Activated T-cell treated with anti-CD3 and anti-CD28 coated beads for 48 hours (primary cell): ENCODE data around the gene OR8D4.
"Not testable (repeated sequence)": the region's sequence is repeated elsewhere in the genome, so short reads cannot be mapped to it uniquely, and the experiment has no call there.

Source experiments
- DNase-seq: peaks from one replicate; pipeline ENCODE4 v3.0.0-alpha.2; 2020; ENCODE audit warnings: low read depth

The OR8D4 gene

DNA sequence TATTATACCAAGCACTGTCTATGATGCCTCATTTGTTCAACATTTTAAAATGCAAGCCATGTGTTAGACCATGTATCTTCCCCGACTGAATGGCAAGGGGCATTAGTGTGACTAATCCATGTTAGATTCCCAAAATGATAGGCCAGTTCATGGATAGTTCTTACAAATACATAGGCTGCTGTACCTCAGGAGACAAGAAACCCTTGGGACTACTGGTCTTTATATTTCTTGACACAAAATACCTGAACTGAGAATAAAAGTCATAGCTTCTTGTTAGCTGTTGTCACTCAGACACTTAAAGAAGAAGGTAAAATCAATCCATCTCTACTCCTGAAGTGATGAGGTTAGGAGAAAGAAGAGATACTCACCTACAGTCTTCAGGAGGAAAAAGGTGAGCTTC is at the start of gene OR8D4:
OR8D4 (plus strand) TSS at position 301 of the 400 bp plus-strand sequence. CDS start 4,265 bp downstream, outside the sequence.
- DNase-seq, result no peak

DNA sequence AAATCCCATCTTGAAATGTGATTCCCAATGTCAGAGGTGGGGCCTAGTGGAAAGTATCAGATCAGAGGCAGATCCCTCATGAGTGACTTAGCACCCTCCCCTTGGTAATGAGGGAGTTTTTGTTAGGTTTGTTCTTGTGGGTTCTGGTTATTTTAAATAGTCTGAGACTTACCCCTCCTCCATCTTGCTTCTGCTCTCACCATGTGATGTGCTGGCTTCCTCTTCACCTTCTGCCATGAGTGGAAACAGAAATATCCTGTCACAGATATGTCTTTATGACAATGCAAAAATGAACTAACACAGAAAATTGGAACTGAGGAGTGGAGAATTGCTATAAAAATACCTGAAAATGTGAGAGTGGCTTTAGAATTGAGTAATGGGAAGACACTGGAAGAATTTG is 49.6 kb upstream of the OR8D4 start:
- no peak for DNase-seq

DNA sequence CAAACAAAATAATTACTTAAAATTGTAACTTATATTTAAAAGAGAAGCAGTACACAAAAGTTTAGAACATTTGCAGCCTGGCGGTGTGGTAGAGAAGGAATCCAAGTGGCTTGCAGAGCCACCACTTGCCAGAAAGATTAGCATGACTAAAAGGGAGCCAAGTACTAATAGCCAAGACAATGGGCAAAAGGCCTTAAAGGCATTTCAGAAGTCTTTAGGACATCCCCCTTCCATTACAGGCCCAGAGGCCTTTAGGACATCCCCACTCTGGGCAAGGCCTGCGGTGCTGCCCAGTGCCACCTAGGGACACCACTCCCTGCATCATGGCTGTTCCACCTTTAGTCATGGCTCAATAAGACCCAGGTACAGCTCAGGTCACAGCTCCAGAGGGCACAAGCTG is 48.9 kb upstream of the OR8D4 start:
- no peak for DNase-seq

DNA sequence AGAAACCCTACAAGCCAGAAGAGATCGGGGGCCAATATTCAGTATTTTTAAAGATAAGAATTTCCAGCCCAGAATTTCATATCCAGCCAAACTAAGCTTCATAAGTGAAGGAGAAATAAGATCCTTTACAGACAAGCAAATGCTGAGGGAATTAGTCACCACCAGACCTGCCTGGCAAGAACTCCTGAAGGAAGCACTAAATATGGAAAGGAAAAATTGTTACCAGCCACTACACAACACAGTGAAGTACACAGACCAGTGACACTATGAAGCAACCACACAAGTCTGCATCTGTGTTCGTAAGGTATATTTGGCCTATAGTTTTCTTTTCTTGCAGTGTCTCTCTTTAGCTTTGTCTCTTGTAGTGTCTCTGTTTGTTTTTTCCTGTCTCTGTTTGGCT is 45.5 kb upstream of the OR8D4 start:
- DNase-seq, result no peak

DNA sequence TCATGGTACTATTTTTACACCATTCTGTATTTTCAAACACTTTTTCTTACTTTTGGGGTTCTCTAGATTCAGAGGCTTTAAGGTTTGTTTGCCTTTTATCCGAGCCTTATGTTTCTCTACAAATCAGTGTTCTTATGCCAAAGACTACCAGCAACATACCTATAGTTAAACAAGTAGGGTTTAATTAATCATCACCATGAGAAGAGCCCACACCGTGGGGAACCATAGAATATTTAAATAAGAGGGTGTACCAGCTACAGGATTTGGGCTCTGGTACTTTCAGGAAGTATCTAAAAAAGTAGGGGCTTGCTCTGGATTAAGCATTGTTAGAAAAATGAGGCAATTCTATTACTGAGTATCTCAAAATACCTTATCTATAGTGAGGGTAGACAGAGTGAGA is 42.2 kb upstream of the OR8D4 start:
- DNase-seq, result no peak

DNA sequence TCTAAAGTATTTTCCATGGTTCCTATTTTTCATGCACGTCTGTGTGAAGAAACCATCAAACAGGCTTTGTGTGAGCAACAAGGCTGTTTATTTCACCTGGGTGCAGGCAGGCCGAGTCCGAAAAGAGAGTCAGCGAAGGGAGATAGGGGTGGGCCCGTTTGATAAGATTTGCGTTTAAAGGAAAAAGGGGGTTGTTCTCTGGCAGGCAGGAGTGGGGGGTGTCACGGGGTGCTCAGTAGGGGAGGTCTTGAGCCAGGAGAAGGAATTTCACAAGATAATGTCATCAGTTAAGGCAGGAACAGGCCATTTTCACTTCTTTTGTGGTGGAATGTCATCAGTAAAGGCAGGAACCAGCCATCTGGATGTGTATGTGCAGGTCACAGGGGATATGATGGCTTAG is 36.7 kb upstream of the OR8D4 start:
- not testable (repeated sequence) for DNase-seq

DNA sequence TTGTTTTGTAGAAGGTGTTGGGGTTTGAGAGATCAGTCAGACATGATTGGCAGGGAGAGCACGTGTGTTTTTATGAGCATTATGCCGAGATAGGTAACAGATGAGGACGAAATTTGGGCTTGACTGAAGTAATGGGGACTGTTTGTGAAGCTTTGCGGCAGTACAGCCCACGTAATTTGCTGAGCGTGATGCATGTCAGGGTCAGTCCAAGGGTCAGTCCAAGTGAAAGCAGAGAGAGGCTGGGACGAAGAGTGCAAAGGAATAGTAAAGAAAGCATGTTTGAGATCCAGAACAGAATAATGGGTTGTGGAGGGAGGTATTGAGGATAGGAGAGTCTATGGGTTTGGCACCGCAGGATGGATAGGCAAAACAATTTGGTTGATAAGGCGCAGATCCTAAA is 34.2 kb upstream of the OR8D4 start:
- DNase-seq, result not testable (repeated sequence)

DNA sequence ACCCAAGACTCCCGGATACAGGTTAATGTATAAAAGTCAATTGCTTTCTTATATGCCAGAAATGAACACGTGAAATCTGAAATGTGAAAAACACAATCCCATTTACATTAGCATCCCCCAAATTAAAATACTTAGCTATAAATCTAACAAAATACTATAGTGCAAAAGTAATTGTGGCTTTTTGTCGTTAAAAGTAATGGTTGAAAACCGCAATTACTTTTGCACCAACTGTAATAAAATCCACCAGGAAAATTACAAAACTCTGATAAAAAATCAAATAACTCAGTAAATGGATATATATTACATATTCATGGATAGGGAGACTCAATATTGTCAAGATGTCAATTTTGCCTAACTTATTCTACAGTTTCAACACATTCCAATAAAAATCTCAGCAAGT is 21.1 kb upstream of the OR8D4 start:
- DNase-seq, result no peak

DNA sequence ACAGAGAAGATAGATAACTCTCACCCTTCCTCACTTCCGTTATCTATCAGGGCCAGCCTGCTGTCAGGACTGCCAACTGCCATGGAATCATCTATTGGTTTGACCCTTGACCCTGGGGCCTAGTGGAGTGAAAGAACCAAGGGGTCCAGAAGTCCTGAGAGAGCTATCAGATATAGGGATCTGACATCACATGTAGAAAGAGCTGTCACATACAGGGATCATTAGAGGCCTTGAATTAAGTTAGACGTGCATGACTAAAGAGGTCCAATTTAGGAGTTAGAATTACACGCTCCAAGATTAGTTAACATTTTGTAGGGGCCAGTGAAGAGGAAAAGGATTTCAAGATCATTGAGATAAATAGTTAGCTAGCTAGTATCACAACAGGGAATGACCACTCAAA is 16.4 kb upstream of the OR8D4 start, which contains the start of gene TMEM225:
TMEM225 (minus strand) TSS at position 101 of the 400 bp plus-strand sequence. CDS start 245 bp downstream, outside the sequence.
- DNase-seq, result no peak

DNA sequence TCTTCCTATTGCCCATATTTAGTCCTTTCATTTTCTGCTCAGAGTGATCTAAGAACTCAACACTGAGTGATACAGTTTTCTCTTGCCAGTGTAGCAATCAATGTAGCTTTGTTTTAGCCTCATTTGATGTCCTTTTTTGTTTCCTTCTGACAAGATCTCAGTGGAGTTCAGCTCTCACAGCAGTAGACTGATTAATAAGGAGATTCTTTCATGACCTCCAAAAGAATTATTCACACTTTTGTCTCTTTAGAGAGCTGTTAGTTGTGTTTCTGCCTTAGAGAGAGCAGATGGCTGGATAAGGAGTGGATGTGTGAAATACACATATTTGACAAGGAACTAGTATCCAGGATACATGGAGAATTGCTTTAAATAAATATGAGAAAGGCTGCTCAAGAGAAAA is 9.9 kb upstream of the OR8D4 start:
- DNase-seq, result no peak

DNA sequence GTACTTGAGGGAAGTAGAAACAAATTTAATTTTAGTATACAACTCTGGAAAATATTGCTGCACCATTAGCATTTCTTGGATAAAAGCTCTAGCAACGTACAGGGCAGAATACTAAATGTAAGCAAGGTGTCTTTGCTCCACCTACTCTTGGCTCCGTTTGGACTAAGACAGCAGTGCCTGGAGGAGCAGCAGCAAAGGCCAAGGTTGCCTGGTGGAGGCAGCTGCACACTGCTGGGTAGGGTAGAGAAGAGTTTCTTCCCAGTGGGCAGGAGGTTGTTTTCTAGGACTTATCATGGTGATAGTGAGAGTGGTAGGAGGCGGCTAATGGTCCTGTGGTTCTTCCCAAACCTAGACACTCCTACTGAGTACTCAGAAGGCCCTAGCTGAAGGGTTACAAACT is 2.2 kb upstream of the OR8D4 start:
- DNase-seq, result no peak

DNA sequence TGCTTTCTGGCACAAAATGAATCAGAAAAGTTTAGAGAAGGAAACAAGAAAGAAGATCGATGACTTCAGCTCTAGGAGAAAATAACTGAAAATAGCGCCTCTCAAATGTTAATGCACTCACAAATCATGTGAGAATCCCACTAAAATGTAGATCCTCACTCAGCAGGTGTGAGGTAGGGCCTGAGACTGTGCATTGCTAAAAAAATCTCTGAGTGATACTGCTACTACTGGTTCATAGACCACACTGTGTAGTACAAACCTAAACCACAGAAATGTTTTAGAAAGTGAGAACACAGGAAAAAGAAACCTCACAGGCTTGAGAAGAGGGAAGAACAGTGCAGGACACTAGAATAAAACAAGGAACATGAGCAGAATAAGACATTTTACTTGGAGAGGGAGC is 2.0 kb downstream of the OR8D4 start:
- DNase-seq, result no peak

DNA sequence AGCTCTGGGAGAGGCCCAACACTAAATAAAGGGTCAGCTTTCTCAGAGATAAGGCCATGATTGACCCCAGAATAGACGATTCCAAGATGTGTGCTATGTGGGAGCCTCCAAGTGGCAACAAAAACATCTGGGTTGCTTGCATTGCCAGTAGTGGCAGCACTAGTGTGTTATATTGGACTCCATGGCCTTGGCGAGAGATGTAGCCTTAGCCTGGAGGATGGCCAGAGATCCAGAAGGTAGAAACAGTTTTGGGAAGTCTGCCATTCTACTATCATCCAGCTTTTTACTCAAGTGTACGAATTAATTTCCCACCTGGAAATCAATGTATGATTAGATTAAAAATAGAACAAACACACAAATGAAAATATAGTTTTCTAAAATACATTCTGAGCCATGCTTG is 3.0 kb downstream of the OR8D4 start:
- no peak for DNase-seq

DNA sequence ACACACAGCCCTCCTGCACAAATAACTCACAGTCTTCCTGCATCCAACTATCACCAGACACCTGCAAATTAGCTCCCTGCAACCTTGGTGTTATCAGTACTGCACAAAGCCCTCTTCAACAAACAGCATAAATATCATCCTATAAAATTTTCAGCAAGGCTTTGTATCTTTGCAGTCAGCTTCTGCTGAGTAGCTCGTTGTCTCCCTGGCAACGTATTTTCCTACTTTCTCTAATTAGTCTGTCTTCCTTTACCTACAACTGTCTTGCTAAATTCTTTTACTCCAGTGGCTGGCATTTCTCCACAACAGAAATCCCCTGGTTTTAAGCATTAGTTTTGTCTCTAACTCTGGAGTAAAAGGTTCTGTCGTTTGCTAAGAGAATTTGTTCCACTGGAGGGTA is 3.9 kb downstream of the OR8D4 start:
- DNase-seq, result no peak

DNA sequence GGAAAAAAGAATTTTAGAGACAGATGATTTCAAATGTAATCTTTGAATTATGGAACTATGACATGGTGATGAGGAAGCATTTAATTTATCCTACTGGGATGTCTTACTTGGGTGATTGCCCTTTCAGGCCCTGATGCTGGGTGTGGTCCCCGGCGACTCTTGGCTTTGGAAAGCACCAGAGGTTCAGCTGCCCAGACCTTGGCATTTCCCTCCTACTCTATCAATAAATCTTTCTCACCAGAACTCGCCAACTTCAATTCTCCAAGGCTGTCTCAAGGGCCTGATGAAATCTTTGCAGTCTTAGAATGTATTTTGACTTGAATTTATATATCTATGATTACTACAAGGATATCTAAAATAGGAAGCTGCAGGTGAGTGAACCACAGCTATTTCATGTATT is 19.0 kb downstream of the OR8D4 start:
- DNase-seq, result no peak

DNA sequence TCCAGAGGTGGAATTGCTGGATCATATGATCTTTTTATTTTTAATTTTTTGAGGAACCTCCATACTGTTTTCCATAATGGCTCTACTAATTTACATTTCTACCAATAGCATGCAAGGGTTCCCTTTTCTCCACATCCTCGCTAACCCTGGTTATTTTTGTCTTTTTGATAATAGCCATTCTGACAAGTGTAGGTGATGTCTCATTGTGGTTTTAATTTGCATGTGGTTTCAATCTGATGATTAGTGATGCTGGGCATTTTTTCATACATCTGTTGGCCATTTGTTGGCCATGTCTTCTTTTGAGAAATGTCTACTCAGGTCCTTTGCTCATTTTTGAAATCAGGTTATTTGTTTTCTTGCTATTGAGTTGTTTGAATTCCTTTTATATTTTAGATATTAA is 22.1 kb downstream of the OR8D4 start:
- no peak for DNase-seq

DNA sequence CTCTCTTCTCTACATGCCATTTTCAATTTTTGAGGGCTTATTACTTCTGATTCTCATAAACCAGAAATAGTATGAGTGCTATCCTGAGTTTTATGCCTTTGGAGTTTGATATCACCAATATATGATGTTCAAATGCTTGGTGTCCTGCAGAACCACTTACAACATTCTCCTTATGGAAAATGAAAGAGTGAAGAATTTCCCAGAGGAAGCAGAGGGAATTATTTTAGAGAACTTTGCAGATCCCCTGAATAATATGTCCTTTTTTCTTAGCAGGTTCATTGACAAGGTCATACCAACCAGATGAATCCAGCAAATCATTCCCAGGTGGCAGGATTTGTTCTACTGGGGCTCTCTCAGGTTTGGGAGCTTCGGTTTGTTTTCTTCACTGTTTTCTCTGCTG is 37.4 kb downstream of the OR8D4 start, which contains the start of gene OR4D5:
OR4D5 (plus strand) TSS at position 301 of the 400 bp plus-strand sequence; CDS start at position 301, 0 bp downstream.
- no peak for DNase-seq

DNA sequence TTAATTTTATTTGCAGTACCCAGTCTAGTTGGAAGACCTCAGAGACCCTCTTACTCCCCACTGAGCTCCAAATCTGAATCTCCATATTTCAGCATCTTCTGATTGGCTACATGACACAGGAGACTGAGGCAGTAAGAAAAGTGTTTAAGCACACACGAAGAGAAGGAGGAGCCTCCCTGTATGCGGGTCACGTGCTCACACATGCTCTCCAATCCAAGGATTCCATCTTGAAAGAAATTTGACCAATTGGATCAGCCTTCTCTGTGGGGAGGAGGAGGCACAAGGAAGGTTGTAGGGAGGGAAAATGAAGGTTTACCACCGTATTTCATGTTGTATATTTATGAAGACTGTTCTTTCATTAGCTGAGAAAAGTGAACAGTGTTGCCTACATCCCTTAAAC is 40.4 kb downstream of the OR8D4 start:
- DNase-seq, result no peak

DNA sequence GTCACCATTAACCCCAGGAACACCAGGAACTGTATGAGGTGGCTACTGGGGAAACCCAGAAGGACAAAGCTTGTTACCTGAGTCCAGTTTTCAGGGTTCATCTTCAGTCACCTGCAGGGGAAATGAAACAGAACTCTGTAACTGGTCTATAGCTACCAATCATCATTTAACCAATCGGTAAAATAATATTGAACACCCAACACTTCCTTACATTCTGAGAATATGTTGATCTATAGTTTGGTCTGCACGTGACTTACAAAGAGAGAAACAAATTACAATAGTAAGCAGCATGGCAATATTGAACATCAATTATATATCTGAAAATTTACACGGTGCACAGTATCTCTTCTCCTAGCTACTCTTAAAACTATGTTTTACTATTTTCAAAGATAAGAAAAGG is 41.8 kb downstream of the OR8D4 start, which contains the start of gene OR6T1:
OR6T1 (minus strand) TSS at position 101 of the 400 bp plus-strand sequence; CDS start at position 101, 0 bp downstream.
- DNase-seq, result no peak

DNA sequence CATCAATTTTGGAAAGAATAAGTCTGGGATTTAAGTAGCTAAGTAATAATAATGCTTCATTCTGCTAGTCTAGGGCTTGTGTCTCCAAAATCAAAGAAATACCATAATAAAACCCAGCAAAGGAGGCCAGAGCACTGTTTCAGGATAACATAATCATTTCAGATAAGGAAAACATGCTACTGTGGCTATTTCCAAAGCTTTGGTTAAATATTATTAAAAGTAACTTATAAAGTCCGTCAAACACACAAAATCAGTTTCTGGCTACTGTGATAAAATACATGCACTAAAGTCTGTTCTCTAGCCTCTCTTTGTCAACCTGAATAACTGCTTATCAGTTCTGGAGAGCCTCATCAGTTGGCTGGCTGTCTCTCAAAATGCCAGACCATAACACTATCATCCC is 43.2 kb downstream of the OR8D4 start:
- no peak for DNase-seq

DNA sequence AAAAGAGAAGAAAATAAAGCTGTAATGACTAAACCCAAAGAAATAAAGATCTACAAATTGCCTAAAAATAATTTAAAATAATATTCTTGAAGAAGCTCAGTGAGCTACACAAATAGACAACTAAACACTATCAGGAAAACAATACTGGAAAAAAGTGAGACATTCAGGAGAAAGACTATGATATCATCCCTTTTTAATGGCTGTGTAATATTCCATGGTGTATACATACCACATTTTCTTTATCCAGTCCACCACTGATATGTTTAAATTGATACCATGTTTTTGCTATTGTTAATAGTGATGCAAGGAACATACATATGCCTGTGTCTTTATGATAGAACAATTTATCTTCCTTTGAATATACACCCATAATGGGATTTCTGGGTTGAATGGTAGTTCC is 54.8 kb downstream of the OR8D4 start:
- no peak for DNase-seq
